H1 (cell line): Measurements from ENCODE around the gene SCAPER. TPM values are rescaled to one million over a fixed set of nuclear protein-coding genes. Genes with fewer than 3 reads are reported as not detected.

ENCODE experiments used
- CTCF ChIA-PET: fragments of 300-600 bp; sonication (Branson Sonifier 250); formaldehyde crosslinking; loops from one replicate; lab custom pipeline; 2021; ENCODE audit not compliant: partially characterized antibody; lab: Charles Lee
- POLR2A ChIA-PET: fragments of 300-600 bp; sonication (Branson Sonifier 250); formaldehyde crosslinking; loops from one replicate; lab custom pipeline; 2021; ENCODE audit warnings: inconsistent platforms; ENCODE audit not compliant: partially characterized antibody; lab: Charles Lee
- DNase-seq, 2 experiments: peaks; one replicate each; pipeline versions ENCODE4 v3.0.0 to v3.0.0-alpha.2; 2010 to 2022; ENCODE audit warnings: low spot score in 2 of 2, low read depth in 1 of 2, mixed read lengths in 1 of 2
- FAIRE-seq: peaks from 2 replicates; lab custom pipeline; 2011; peaks lifted over from hg19 to GRCh38; lab: Jason Lieb, UNC
- H2AFZ ChIP-seq: 2 replicates; pipeline ENCODE4 v1.8.1; 2012; ENCODE audit warnings: low read length, inconsistent platforms
- H2AK5ac ChIP-seq: 2 replicates; pipeline ENCODE4 v1.6.1; 2013; ENCODE audit warnings: low read depth, low read length
- H2BK120ac ChIP-seq: replicated peaks from 2 replicates; pipeline ENCODE3; 2013; ENCODE audit warnings: low read depth, low read length, inconsistent platforms
- H2BK12ac ChIP-seq: 2 replicates; pipeline ENCODE4 v1.6.1; 2013; ENCODE audit warnings: low read depth, low read length
- H2BK15ac ChIP-seq: 2 replicates; pipeline ENCODE4 v1.6.1; 2013; ENCODE audit warnings: low read length
- H2BK20ac ChIP-seq: 2 replicates; pipeline ENCODE4 v1.6.1; 2013; ENCODE audit warnings: low read length
- H2BK5ac ChIP-seq: 2 replicates; pipeline ENCODE4 v1.6.1; 2013; ENCODE audit warnings: low read depth, low read length
- H3K14ac ChIP-seq: 2 replicates; pipeline ENCODE4 v1.6.1; 2013; ENCODE audit warnings: inconsistent platforms; ENCODE audit not compliant: insufficient read length
- H3K18ac ChIP-seq: 2 replicates; pipeline ENCODE4 v1.6.1; 2013; ENCODE audit warnings: low read length; ENCODE audit errors: extremely low read depth
- H3K23ac ChIP-seq: 2 replicates; pipeline ENCODE4 v1.6.1; 2013; ENCODE audit warnings: inconsistent platforms; ENCODE audit not compliant: insufficient read length
- H3K23me2 ChIP-seq: 2 replicates; pipeline ENCODE4 v1.6.1; 2013; ENCODE audit warnings: low read depth, low read length
- H3K27ac ChIP-seq: 2 replicates; pipeline ENCODE4 v1.6.1; 2011; ENCODE audit warnings: low read depth, low read length, inconsistent platforms
- H3K27me3 ChIP-seq, 4 experiments: replicated peaks in 1 of 4; 1 replicate in 1 of 4; 2 replicates in 3 of 4; pipeline versions ENCODE4 v1.6.1 to v1.8.1; 2011 to 2013; ENCODE audit warnings: low read length in 3 of 4, mild to moderate bottlenecking in 3 of 4, inconsistent platforms in 2 of 4, mixed read lengths in 2 of 4, moderate library complexity in 1 of 4; ENCODE audit not compliant: control insufficient read depth in 3 of 4, insufficient read depth in 3 of 4; ENCODE audit errors: extremely low read depth in 1 of 4
- H3K36me3 ChIP-seq, 4 experiments: 2 replicates each; pipeline versions ENCODE4 v1.6.1 to v1.8.1; 2011 to 2013; ENCODE audit warnings: mild to moderate bottlenecking in 4 of 4, low read length in 3 of 4, moderate library complexity in 2 of 4, control low read depth in 1 of 4, inconsistent platforms in 1 of 4; ENCODE audit not compliant: insufficient read depth in 4 of 4, control insufficient read depth in 2 of 4
- H3K4ac ChIP-seq: replicated peaks from 2 replicates; pipeline ENCODE3; 2013; ENCODE audit warnings: low read length, low read depth, mixed read lengths, inconsistent platforms; ENCODE audit not compliant: insufficient read length
- H3K4me1 ChIP-seq, 4 experiments: replicated peaks in 1 of 4; 1 replicate in 1 of 4; 2 replicates in 3 of 4; pipeline versions ENCODE4 v1.6.1 to v1.8.1; 2011 to 2013; ENCODE audit warnings: low read length in 3 of 4, inconsistent platforms in 2 of 4, mixed read lengths in 1 of 4; ENCODE audit not compliant: insufficient read depth in 4 of 4, control insufficient read depth in 3 of 4
- H3K4me2 ChIP-seq, 2 experiments: 2 replicates each; pipeline versions ENCODE4 v1.6.1 to v1.8.1; 2011 to 2013; ENCODE audit warnings: low read depth in 2 of 2, low read length in 2 of 2, control low read depth in 1 of 2, inconsistent platforms in 1 of 2, mild to moderate bottlenecking in 1 of 2; ENCODE audit not compliant: insufficient read depth in 1 of 2
- H3K4me3 ChIP-seq, 4 experiments: fragments of 200-600, 300-600 bp in 1 of 4; sonication (generic), shearing (Covaris generic), sonication (Bioruptor Twin) in 1 of 4; 2 replicates each; pipeline versions ENCODE4 v1.5.1 to v1.8.1; 2011 to 2016; ENCODE audit warnings: low read length in 4 of 4, low read depth in 3 of 4, control low read depth in 2 of 4, inconsistent platforms in 2 of 4, mild to moderate bottlenecking in 2 of 4, mixed read lengths in 1 of 4, moderate library complexity in 1 of 4; ENCODE audit not compliant: insufficient read depth in 2 of 4; ENCODE audit errors: extremely low read depth in 1 of 4
- H3K56ac ChIP-seq: replicated peaks from 2 replicates; pipeline ENCODE3; 2013; ENCODE audit warnings: low read depth, mild to moderate bottlenecking, mixed read lengths, low read length, inconsistent platforms; ENCODE audit not compliant: insufficient read length
- H3K79me1 ChIP-seq: 2 replicates; pipeline ENCODE4 v1.6.1; 2013; ENCODE audit warnings: low read depth, low read length, control low read depth
- H3K79me2 ChIP-seq, 2 experiments: 2 replicates each; pipeline versions ENCODE4 v1.6.1 to v1.8.1; 2012 to 2013; ENCODE audit warnings: low read length in 2 of 2, mild to moderate bottlenecking in 2 of 2, inconsistent platforms in 1 of 2; ENCODE audit not compliant: insufficient read depth in 2 of 2, control insufficient read depth in 1 of 2
- H3K9ac ChIP-seq, 4 experiments: replicated peaks in 1 of 4; 1 replicate in 1 of 4; 2 replicates in 3 of 4; pipeline versions ENCODE4 v1.6.1 to v1.8.1; 2011 to 2013; ENCODE audit warnings: low read depth in 3 of 4, low read length in 3 of 4, control low read depth in 2 of 4, mild to moderate bottlenecking in 2 of 4, moderate library complexity in 2 of 4, inconsistent platforms in 1 of 4; ENCODE audit errors: extremely low read depth in 1 of 4
- H3K9me3 ChIP-seq, 2 experiments: 2 replicates each; pipeline versions ENCODE4 v1.6.1 to v1.8.1; 2012 to 2013; ENCODE audit warnings: mild to moderate bottlenecking in 2 of 2, moderate library complexity in 2 of 2, control low read depth in 1 of 2, inconsistent platforms in 1 of 2, low read depth in 1 of 2, low read length in 1 of 2, mixed read lengths in 1 of 2; ENCODE audit not compliant: insufficient read depth in 2 of 2
- H4K20me1 ChIP-seq, 2 experiments: replicated peaks in 1 of 2; 2 replicates each; pipeline versions ENCODE3 to v1.8.1; 2011 to 2013; ENCODE audit warnings: inconsistent platforms in 2 of 2, low read length in 2 of 2, mild to moderate bottlenecking in 1 of 2; ENCODE audit not compliant: insufficient read depth in 2 of 2, control insufficient read depth in 1 of 2
- H4K5ac ChIP-seq: 2 replicates; pipeline ENCODE4 v1.6.1; 2013; ENCODE audit warnings: low read length, low read depth, mixed read lengths, inconsistent platforms; ENCODE audit not compliant: insufficient read length
- H4K8ac ChIP-seq: 2 replicates; pipeline ENCODE4 v1.8.0; 2013; ENCODE audit warnings: mild to moderate bottlenecking, moderate library complexity, low read length, inconsistent platforms; ENCODE audit not compliant: insufficient read depth; ENCODE audit errors: extremely low read depth
- H4K91ac ChIP-seq: replicated peaks from 2 replicates; pipeline ENCODE3; 2013; ENCODE audit warnings: low read length, mixed read lengths, inconsistent platforms; ENCODE audit not compliant: insufficient read length
- BACH1 ChIP-seq: IDR thresholded peaks from 2 replicates; pipeline ENCODE4 v1.6.1; 2012; ENCODE audit warnings: low read length, improper control_type of control experiment
- CEBPB ChIP-seq: IDR thresholded peaks from 2 replicates; pipeline ENCODE4 v1.6.1; 2012; ENCODE audit warnings: low read depth, low read length
- CHD1 ChIP-seq: IDR thresholded peaks from 2 replicates; pipeline ENCODE4 v1.6.1; 2012; ENCODE audit warnings: low read depth, low read length, improper control_type of control experiment
- E2F6 ChIP-seq: IDR thresholded peaks from 2 replicates; pipeline ENCODE4 v1.6.1; 2012; ENCODE audit warnings: inconsistent platforms
- EGR1 ChIP-seq: IDR thresholded peaks from 2 replicates; pipeline ENCODE4 v1.6.1; 2011; ENCODE audit warnings: low read depth, low read length, borderline replicate concordance
- HDAC2 ChIP-seq, 2 experiments: fragments of 300-600 bp in 1 of 2; sonication (generic) in 1 of 2; IDR thresholded peaks; 2 replicates each; pipeline ENCODE4 v1.6.1; 2011 to 2012; ENCODE audit warnings: low read depth in 2 of 2, low read length in 2 of 2, mild to moderate bottlenecking in 2 of 2, moderate library complexity in 2 of 2, borderline replicate concordance in 1 of 2, inconsistent platforms in 1 of 2
- HDAC6 ChIP-seq: IDR thresholded peaks from one replicate; pipeline ENCODE4 v1.7.1; 2012; ENCODE audit warnings: low read depth, mild to moderate bottlenecking, inconsistent platforms, low read length, moderate library complexity
- RFX5 ChIP-seq: IDR thresholded peaks from 2 replicates; pipeline ENCODE4 v1.6.1; 2011; ENCODE audit warnings: low read depth, low read length, improper control_type of control experiment, borderline replicate concordance
- RNF2 ChIP-seq: fragments of 200-900, 300-1000 bp; sonication (generic); IDR thresholded peaks from 2 replicates; pipeline ENCODE4 v1.7.1; 2016; ENCODE audit warnings: borderline replicate concordance, low read depth, mild to moderate bottlenecking, antibody characterized with exemption, low read length; ENCODE audit not compliant: poor library complexity, severe bottlenecking; ENCODE audit errors: missing control alignments
- SIRT6 ChIP-seq: IDR thresholded peaks from one replicate; pipeline ENCODE4 v1.7.1; 2012; ENCODE audit warnings: low read length, inconsistent platforms
- TBP ChIP-seq: IDR thresholded peaks from 2 replicates; pipeline ENCODE4 v1.6.1; 2011; ENCODE audit warnings: low read depth, low read length, improper control_type of control experiment
- TCF12 ChIP-seq: IDR thresholded peaks from 2 replicates; pipeline ENCODE4 v1.6.1; 2011; ENCODE audit warnings: low read depth, mild to moderate bottlenecking, low read length
- USF2 ChIP-seq: IDR thresholded peaks from 2 replicates; pipeline ENCODE4 v1.6.1; 2011; ENCODE audit warnings: low read length, improper control_type of control experiment
- WGBS, 2 experiments: shearing (Covaris generic) in 1 of 2; methylation state at CpG; one replicate each; pipeline versions ENCODE4 v1.1.6 to v1.1.7; 2013 to 2015; ENCODE audit warnings: low lambda C conversion rate in 2 of 2, mixed read lengths in 2 of 2, inconsistent platforms in 1 of 2, low coverage in 1 of 2, missing lambda C conversion rate in 1 of 2; ENCODE audit not compliant: insufficient replicate concordance in 2 of 2, insufficient coverage in 1 of 2, insufficient read length in 1 of 2; ENCODE audit errors: extremely low coverage in 1 of 2, missing lambda C conversion rate in 1 of 2; 5-methylcytosine and 5-hydroxymethylcytosine counted together
- polyA plus RNA-seq, 7 experiments: library from polyadenylated mRNA; depleted of rRNA in 3 of 7; stranded (reverse) in 5 of 7; unstranded in 2 of 7; fragments of >200 nt in 5 of 7; fragments of 200-250 nt in 2 of 7; gene quantifications; 1 replicate in 5 of 7; 2 replicates in 1 of 7; 4 replicates in 1 of 7; pipeline versions ENCODE4 v1.2.1 to v1.2.3, GENCODE V29; 2011 to 2013; ENCODE audit warnings: missing spikeins in 2 of 7, mixed read lengths in 2 of 7
- total RNA-seq: library from RNA; stranded (reverse); fragmentation: NEBNext Ultra II Directional; extraction: Animal tissue kit (Norgen Biotek cat#: 25700); gene quantifications from 2 replicates; pipeline ENCODE4 v1.2.1, GENCODE V29; 2021

Gene SCAPER
- total and polyA plus RNA-seq, 2 of the 8 experiments (the other 6 are each of a cell fraction or from before 2014, with no cell fraction given) = 1.6 to 6.8 TPM

GRCh38 chr15:76320012-76320411 is 585.1 kb downstream of the SCAPER start:
- no peak overlapping the region for H3K4me2 ChIP-seq
- no peak overlapping the region for H3K9ac ChIP-seq
- H3K36me3 ChIP-seq = no peaks in the 10 kb centered on the region
- no peak overlapping the region for H3K18ac ChIP-seq
- H3K79me1 ChIP-seq = no peaks in the 10 kb centered on the region
- H3K4me3 ChIP-seq = no peak overlapping the region
- H3K23me2 ChIP-seq = 0 out of 2 replicates have a peak, but pooled peaks cover 2% of the 10 kb centered on the region
- no peaks in the 10 kb centered on the region for H3K79me2 ChIP-seq
- H3K4ac ChIP-seq = no peak overlapping the region
- POLR2A ChIA-PET = interaction anchor here (1.0 kb wide), 1 partner anchor 10 kb away, joined by 3 read pairs; no protein-coding TSS in a partner anchor
- peaks cover 0 to 3% (median 0%) of the 10 kb centered on the region in 4 experiments; a peak in 2 of 7 replicates for H3K4me1 ChIP-seq
- no peaks in the 10 kb centered on the region for H4K20me1 ChIP-seq
- no peak overlapping the region for H3K56ac ChIP-seq
- no peak overlapping the region for H3K23ac ChIP-seq
- no peak overlapping the region for H4K5ac ChIP-seq
- no peaks in the 10 kb centered on the region for H3K9me3 ChIP-seq
- H3K14ac ChIP-seq = no peak overlapping the region
- no peaks in the 10 kb centered on the region for H3K27me3 ChIP-seq
- CTCF ChIA-PET = interaction anchor here (5.3 kb wide), 1 partner anchor 10 kb away, joined by 39 read pairs; no protein-coding TSS in a partner anchor
- H2BK15ac ChIP-seq = no peak overlapping the region
- no peak overlapping the region for H2BK120ac ChIP-seq
- DNase-seq (no peak), FAIRE-seq (no peak)
- no peak overlapping the region for H3K27ac ChIP-seq
- H2BK12ac ChIP-seq = no peak overlapping the region
- no peak overlapping the region for H2AK5ac ChIP-seq
- no peak overlapping the region for H4K91ac ChIP-seq
- H2BK20ac ChIP-seq = no peak overlapping the region
- no peak overlapping the region for H4K8ac ChIP-seq
- H2BK5ac ChIP-seq = no peak overlapping the region
- no peak overlapping the region for H2AFZ ChIP-seq
- WGBS, 2 experiments = 92% methylated on average over 6 of the region's 6 CpGs; no CpG with 5 or more reads in 1 of the 2 experiments
- no peak for TF ChIP-seq SIRT6
- TF ChIP-seq RFX5 = no peak
- TF ChIP-seq EGR1 = no peak
- no peak for TF ChIP-seq USF2
- TF ChIP-seq TCF12 = no peak
- no peak for TF ChIP-seq HDAC2 (IDR thresholded peaks at IDR 0.05; ENCODE audit: borderline replicate concordance in 1 of 2, low read depth in 2 of 2, low read length in 2 of 2)
- no peak for TF ChIP-seq CHD1
- TF ChIP-seq CEBPB = no peak
- TF ChIP-seq RNF2 = no peak
- no peak for TF ChIP-seq E2F6
- no peak for TF ChIP-seq BACH1
- TF ChIP-seq TBP = no peak
- no peak for TF ChIP-seq HDAC6
